HEK293 (cell line): ENCODE results near the gene UNC119.

Experiments
- CTCF ChIA-PET: fragments of 350-600 bp; formaldehyde crosslinking; extraction: SDS; loops from one replicate; lab custom pipeline; 2021; ENCODE audit warnings: antibody characterized with exemption; lab: Yijun Ruan, JAX
- POLR2A ChIA-PET: fragments of 300-600 bp; formaldehyde crosslinking; extraction: SDS; loops from one replicate; lab custom pipeline; 2020; ENCODE audit warnings: antibody characterized with exemption, inconsistent platforms; lab: Yijun Ruan, JAX
- H3K27ac ChIP-seq: fragments of 200-500 bp; sonication (Bioruptor generic); 2 replicates; pipeline ENCODE4 v1.5.1; 2014; ENCODE audit warnings: low read depth, low read length, control low read depth, inconsistent platforms; ENCODE audit errors: extremely low read depth
- H3K36me3 ChIP-seq, 2 experiments: fragments of 200-500 bp in 1 of 2; sonication (Bioruptor generic) in 1 of 2; 1 replicate in 1 of 2; 2 replicates in 1 of 2; pipeline ENCODE4 v1.5.1; 2014 to 2017; ENCODE audit warnings: inconsistent platforms in 2 of 2, low read length in 2 of 2; ENCODE audit not compliant: control insufficient read depth in 2 of 2, insufficient read depth in 1 of 2
- H3K4me1 ChIP-seq: fragments of 200-500 bp; sonication (Bioruptor generic); 2 replicates; pipeline ENCODE4 v1.5.1; 2014; ENCODE audit warnings: mild to moderate bottlenecking, low read length, inconsistent platforms; ENCODE audit not compliant: control insufficient read depth, insufficient read depth
- H3K4me3 ChIP-seq: 2 replicates; pipeline ENCODE4 v1.5.1; 2011; ENCODE audit warnings: low read depth, mild to moderate bottlenecking, control low read depth, low read length, moderate library complexity
- H3K9me3 ChIP-seq: fragments of 200-500 bp; sonication (Bioruptor generic); 2 replicates; pipeline ENCODE4 v1.5.1; 2014; ENCODE audit warnings: low read depth, low read length, inconsistent platforms; ENCODE audit not compliant: control insufficient read depth, insufficient read depth
- CTCF ChIP-seq: fragments of 450-650 bp; formaldehyde crosslinking; IDR thresholded peaks from 2 replicates; pipeline ENCODE4 v1.5.1; 2016; ENCODE audit warnings: missing biosample characterization, missing genetic modification characterization
- EGR2 ChIP-seq: fragments of 450-650 bp; formaldehyde crosslinking; IDR thresholded peaks from 2 replicates; pipeline ENCODE4 v1.5.1; 2016; ENCODE audit warnings: low read depth, missing biosample characterization, missing genetic modification characterization
- GLIS1 ChIP-seq: fragments of 450-650 bp; formaldehyde crosslinking; IDR thresholded peaks from 2 replicates; pipeline ENCODE4 v1.5.1; 2016; ENCODE audit warnings: missing biosample characterization, missing genetic modification characterization
- GLIS2 ChIP-seq: fragments of 450-650 bp; formaldehyde crosslinking; IDR thresholded peaks from 2 replicates; pipeline ENCODE4 v1.5.1; 2016; ENCODE audit warnings: missing biosample characterization, missing genetic modification characterization
- HOXA7 ChIP-seq: sonication (generic); formaldehyde crosslinking; IDR thresholded peaks from 2 replicates; pipeline ENCODE4 v1.8.1; 2022; ENCODE audit warnings: missing genetic modification reagents, borderline replicate concordance
- KLF1 ChIP-seq: fragments of 450-650 bp; formaldehyde crosslinking; IDR thresholded peaks from 2 replicates; pipeline ENCODE4 v1.5.1; 2016; ENCODE audit warnings: missing biosample characterization, missing genetic modification characterization
- KLF16 ChIP-seq: fragments of 450-650 bp; formaldehyde crosslinking; IDR thresholded peaks from 2 replicates; pipeline ENCODE4 v1.5.1; 2017; ENCODE audit warnings: missing biosample characterization, missing genetic modification characterization
- KLF17 ChIP-seq: fragments of 450-650 bp; formaldehyde crosslinking; IDR thresholded peaks from 2 replicates; pipeline ENCODE4 v1.5.1; 2016; ENCODE audit warnings: missing biosample characterization, missing genetic modification characterization
- TCF7L2 ChIP-seq: IDR thresholded peaks from 2 replicates; pipeline ENCODE4 v1.6.1; 2011; ENCODE audit warnings: low read depth, mild to moderate bottlenecking, inconsistent platforms, low read length, moderate library complexity, borderline replicate concordance
- ZNF155 ChIP-seq: fragments of 450-650 bp; formaldehyde crosslinking; IDR thresholded peaks from 2 replicates; pipeline ENCODE4 v1.5.1; 2016; ENCODE audit warnings: missing biosample characterization, missing genetic modification characterization
- ZNF175 ChIP-seq: fragments of 450-650 bp; formaldehyde crosslinking; IDR thresholded peaks from 2 replicates; pipeline ENCODE4 v1.5.1; 2016; ENCODE audit warnings: missing biosample characterization, missing genetic modification characterization
- ZNF221 ChIP-seq: fragments of 450-650 bp; formaldehyde crosslinking; IDR thresholded peaks from 2 replicates; pipeline ENCODE4 v1.5.1; 2017; ENCODE audit warnings: missing biosample characterization, missing genetic modification characterization, borderline replicate concordance
- ZNF223 ChIP-seq: fragments of 450-650 bp; formaldehyde crosslinking; IDR thresholded peaks from 2 replicates; pipeline ENCODE4 v1.5.1; 2016; ENCODE audit warnings: missing biosample characterization, missing genetic modification characterization
- ZNF24 ChIP-seq: fragments of 450-650 bp; formaldehyde crosslinking; IDR thresholded peaks from 2 replicates; pipeline ENCODE4 v1.5.1; 2016; ENCODE audit warnings: missing biosample characterization, missing genetic modification characterization
- ZNF354C ChIP-seq: fragments of 450-650 bp; formaldehyde crosslinking; IDR thresholded peaks from 2 replicates; pipeline ENCODE4 v1.5.1; 2016; ENCODE audit warnings: missing biosample characterization, missing genetic modification characterization, low read depth, borderline replicate concordance
- ZNF423 ChIP-seq: fragments of 450-650 bp; formaldehyde crosslinking; IDR thresholded peaks from 2 replicates; pipeline ENCODE4 v1.5.1; 2016; ENCODE audit warnings: missing biosample characterization, missing genetic modification characterization
- ZNF473 ChIP-seq: fragments of 450-650 bp; formaldehyde crosslinking; IDR thresholded peaks from 2 replicates; pipeline ENCODE4 v1.5.1; 2017; ENCODE audit warnings: missing biosample characterization, missing genetic modification characterization
- ZNF488 ChIP-seq: fragments of 450-650 bp; formaldehyde crosslinking; IDR thresholded peaks from 2 replicates; pipeline ENCODE4 v1.5.1; 2016; ENCODE audit warnings: missing biosample characterization, missing genetic modification characterization
- ZNF513 ChIP-seq: fragments of 450-650 bp; IDR thresholded peaks from 2 replicates; pipeline ENCODE4 v1.5.1; 2018; ENCODE audit warnings: missing biosample characterization, missing genetic modification characterization
- ZNF558 ChIP-seq: fragments of 450-650 bp; formaldehyde crosslinking; IDR thresholded peaks from 2 replicates; pipeline ENCODE4 v1.5.1; 2016; ENCODE audit warnings: missing biosample characterization, missing genetic modification characterization
- ZNF610 ChIP-seq: fragments of 450-650 bp; formaldehyde crosslinking; IDR thresholded peaks from 2 replicates; pipeline ENCODE4 v1.5.1; 2016; ENCODE audit warnings: missing biosample characterization, missing genetic modification characterization, borderline replicate concordance
- ZNF621 ChIP-seq: fragments of 450-650 bp; formaldehyde crosslinking; IDR thresholded peaks from 2 replicates; pipeline ENCODE4 v1.5.1; 2017; ENCODE audit warnings: missing biosample characterization, missing genetic modification characterization
- ZNF658 ChIP-seq: fragments of 450-650 bp; formaldehyde crosslinking; IDR thresholded peaks from 2 replicates; pipeline ENCODE4; 2016; ENCODE audit warnings: missing biosample characterization, missing genetic modification characterization
- ZNF707 ChIP-seq: fragments of 450-650 bp; formaldehyde crosslinking; IDR thresholded peaks from 2 replicates; pipeline ENCODE4 v1.5.1; 2016; ENCODE audit warnings: missing biosample characterization, missing genetic modification characterization
- ZNF768 ChIP-seq: fragments of 450-650 bp; formaldehyde crosslinking; IDR thresholded peaks from 2 replicates; pipeline ENCODE4 v1.5.1; 2018; ENCODE audit warnings: missing biosample characterization, mild to moderate bottlenecking, missing genetic modification characterization
- ZNF777 ChIP-seq: fragments of 450-650 bp; formaldehyde crosslinking; IDR thresholded peaks from 2 replicates; pipeline ENCODE4 v1.5.1; 2017; ENCODE audit warnings: missing biosample characterization, missing genetic modification characterization, borderline replicate concordance

Gene UNC119

GRCh38 chr17:28534740-28535375 is 17.6 kb downstream of the UNC119 start:
- Histone ChIP-seq H3K36me3 (no peaks in the 10 kb centered on the region), H3K9me3 (no peaks in the 10 kb centered on the region), H3K27ac (no peak overlapping the region), H3K4me3 (no peak overlapping the region), H3K4me1 (no peaks in the 10 kb centered on the region)
- POLR2A ChIA-PET = interaction anchor here (0.5 to 1.4 kb wide), 3 partner anchors 12 to 199 kb away, joined by 3 to 4 read pairs (median 4); partner anchors contain the start of genes IFT20, PIGS and TNFAIP1
- CTCF ChIA-PET = interaction anchor here (1.1 to 7.4 kb wide), 5 partner anchors 9 to 47 kb away, joined by 3 to 155 read pairs (median 4); no protein-coding TSS in a partner anchor
- TF ChIP-seq ZNF621 (tag by site-specific recombination) = no peak
- peak; percentile 41; the same call in 1 of the 2 replicates for TF ChIP-seq GLIS1 (tag by site-specific recombination)
- no peak for TF ChIP-seq ZNF707 (tag by site-specific recombination)
- TF ChIP-seq ZNF488 (tag by site-specific recombination) = no peak
- peak; percentile 43; the same call in 1 of the 2 replicates for TF ChIP-seq GLIS2 (tag by site-specific recombination)

- H3K4me3 ChIP-seq = no peak overlapping the region
- POLR2A ChIA-PET = no interaction called here
- TF ChIP-seq ZNF558 (tag by site-specific recombination) (no peak), ZNF768 (tag by site-specific recombination) (no peak), ZNF513 (tag by site-specific recombination) (no peak), ZNF473 (tag by site-specific recombination) (no peak), ZNF658 (no peak), ZNF610 (no peak), TCF7L2 (no peak), CTCF (no peak), KLF16 (no peak), ZNF777 (tag by site-specific recombination) (no peak), ZNF175 (tag by site-specific recombination) (no peak), KLF17 (tag by site-specific recombination) (0 out of 2 replicates have a peak, but pooled peaks have one; percentile 73), ZNF223 (tag by site-specific recombination) (no peak), ZNF24 (tag by site-specific recombination) (no peak), ZNF155 (tag by site-specific recombination) (no peak), ZNF221 (tag by site-specific recombination) (no peak), EGR2 (tag by site-specific recombination) (peak; percentile 94), KLF1 (tag by site-specific recombination) (peak; percentile 71), HOXA7 (no peak), ZNF423 (no peak), ZNF354C (tag by site-specific recombination) (no peak), GLIS2 (tag by site-specific recombination) (peak; percentile 40; the same call in 1 of the 2 replicates)
Measured at GRCh38 chr17:28533091-28533807, 19.2 kb downstream of the UNC119 start.

More at GRCh38 chr17:28533091-28533807, 19.2 kb downstream of the UNC119 start:
- CTCF ChIA-PET = interaction anchor here (2.5 kb wide), 1 partner anchor 7 kb away, joined by 15 read pairs; no protein-coding TSS in a partner anchor
- H3K27ac ChIP-seq = no peak overlapping the region
- no peaks in the 10 kb centered on the region for H3K36me3 ChIP-seq
- no peaks in the 10 kb centered on the region for H3K4me1 ChIP-seq
- H3K9me3 ChIP-seq = no peaks in the 10 kb centered on the region
